ENCODE results near the gene UFC1. TPM values are rescaled to one million over a fixed set of nuclear protein-coding genes. Genes with fewer than 3 reads are reported as not detected.

UFC1 gene
- total RNA-seq, 1 experiment from 2014 or later: 63.7 TPM

GRCh38 chr1:161185282-161185682 is 31.5 kb downstream of the UFC1 start:
- intact Hi-C loops (cut with micrococcal nuclease): no loop called here
- Histone ChIP-seq H4K20me1 (ENCODE audit: insufficient read depth) (no peaks in the 10 kb centered on the region), H2AFZ (ENCODE audit: low read depth, low read length, poor library complexity, severe bottlenecking) (no peak overlapping the region), H3K36me3 (ENCODE audit: control insufficient read depth in 1 of 2, insufficient read depth in 2 of 2, low read length in 2 of 2) (no peaks in the 10 kb centered on the region), H3K9me2 (ENCODE audit: insufficient read depth) (no peaks in the 10 kb centered on the region), H3K4me3 (replicated peaks in 1 of 2; ENCODE audit: low read depth in 1 of 2, low read length in 2 of 2) (no peak overlapping the region), H3K79me2 (ENCODE audit: insufficient read depth, low read length) (no peaks in the 10 kb centered on the region), H3K9me3 (ENCODE audit: control insufficient read depth in 1 of 2, insufficient read depth in 1 of 2, low read depth in 1 of 2, low read length in 2 of 2) (no peaks in the 10 kb centered on the region), H3K4me1 (ENCODE audit: control insufficient read depth in 1 of 2, insufficient read depth in 2 of 2, low read length in 2 of 2) (peaks cover 12 to 24% of the 10 kb centered on the region in 2 experiments), H3K4me2 (ENCODE audit: low read length) (no peak overlapping the region), H3K9ac (ENCODE audit: low read length) (no peak overlapping the region), H3K27me3 (ENCODE audit: insufficient read depth, low read length) (no peaks in the 10 kb centered on the region), H3K27ac (ENCODE audit: low read depth, low read length) (no peak overlapping the region)
- ChIA-PET POLR2A (no interaction called here), CTCF (interaction anchor here (1.2 kb wide), 1 partner anchor 20 kb away, joined by 3 read pairs; no protein-coding TSS in a partner anchor), RAD21 (ENCODE audit: low non-redundant PET in 1 of 2, low total read pairs in 2 of 2, uncharacterized antibody in 2 of 2, unreplicated experiment in 2 of 2) (no interaction called here)
- BruUV-seq (replicated peaks): no TSS peak
- DNase-seq (ENCODE audit: low read depth, low spot score): no peak
- TF ChIP-seq MAX (IDR thresholded peaks at IDR 0.05): no peak
- no peak for TF ChIP-seq CTCF (IDR thresholded peaks at IDR 0.05 in 2 of 3, conservative IDR thresholded peaks at IDR 0.05 in 1 of 3; ENCODE audit: borderline replicate concordance in 1 of 3, insufficient read depth in 1 of 3, low read depth in 2 of 3, low read length in 2 of 3)
- no peak for TF ChIP-seq POLR2AphosphoS5 (IDR thresholded peaks at IDR 0.05; ENCODE audit: low read depth, low read length)
- TF ChIP-seq EZH2 (IDR thresholded peaks at IDR 0.05): no peak
- ATAC-seq: no peak

DNA sequence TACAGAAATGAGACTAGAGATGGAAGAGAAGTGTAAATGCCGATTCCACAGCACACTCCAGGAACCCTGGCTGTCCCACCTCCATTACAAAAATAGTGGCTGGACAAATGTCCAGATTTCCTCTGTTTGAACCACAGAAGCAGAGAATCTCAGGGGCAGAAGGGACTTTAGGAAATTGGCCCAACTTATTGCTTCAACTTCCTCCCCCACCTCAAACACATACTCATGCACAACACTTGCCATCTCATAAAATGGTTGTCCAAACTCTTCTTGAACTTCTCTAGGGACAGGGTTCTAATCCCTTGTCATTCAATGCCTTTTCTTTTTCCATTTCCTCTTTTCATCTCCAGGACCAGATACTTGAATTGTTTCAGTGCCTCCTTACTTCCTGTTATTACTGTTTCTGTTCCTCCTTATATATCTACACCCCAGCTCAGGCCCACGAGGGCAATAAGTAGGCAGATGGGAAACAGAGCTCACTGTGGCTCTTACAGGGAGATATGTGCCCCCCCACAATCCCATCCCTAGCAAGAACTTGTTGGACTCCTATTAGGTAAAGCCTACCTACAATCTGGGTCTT is 32.0 kb downstream of the UFC1 start:
- Histone ChIP-seq H3K9me2 (ENCODE audit: insufficient read depth) (no peaks in the 10 kb centered on the region), H3K4me1 (ENCODE audit: control insufficient read depth in 1 of 2, insufficient read depth in 2 of 2, low read length in 2 of 2) (peaks cover 12 to 24% of the 10 kb centered on the region in 2 experiments), H3K79me2 (ENCODE audit: insufficient read depth, low read length) (no peaks in the 10 kb centered on the region), H3K27me3 (ENCODE audit: insufficient read depth, low read length) (no peaks in the 10 kb centered on the region), H4K20me1 (ENCODE audit: insufficient read depth) (no peaks in the 10 kb centered on the region), H3K4me3 (replicated peaks in 1 of 2; ENCODE audit: low read depth in 1 of 2, low read length in 2 of 2) (no peak overlapping the region), H3K36me3 (ENCODE audit: control insufficient read depth in 1 of 2, insufficient read depth in 2 of 2, low read length in 2 of 2) (no peaks in the 10 kb centered on the region), H3K4me2 (ENCODE audit: low read length) (no peak overlapping the region), H2AFZ (ENCODE audit: low read depth, low read length, poor library complexity, severe bottlenecking) (no peak overlapping the region), H3K9me3 (ENCODE audit: control insufficient read depth in 1 of 2, insufficient read depth in 1 of 2, low read depth in 1 of 2, low read length in 2 of 2) (no peaks in the 10 kb centered on the region), H3K27ac (ENCODE audit: low read depth, low read length) (no peak overlapping the region), H3K9ac (ENCODE audit: low read length) (no peak overlapping the region)
- intact Hi-C loops (cut with micrococcal nuclease): no loop called here
- DNase-seq (ENCODE audit: low read depth, low spot score): no peak
- ATAC-seq: no peak
- CTCF ChIA-PET: interaction anchor here (1.2 kb wide), 1 partner anchor 21 kb away, joined by 3 read pairs; no protein-coding TSS in a partner anchor
- RAD21 ChIA-PET (ENCODE audit: low non-redundant PET in 1 of 2, low total read pairs in 2 of 2, uncharacterized antibody in 2 of 2, unreplicated experiment in 2 of 2): no interaction called here
- BruUV-seq (replicated peaks): no TSS peak
- POLR2A ChIA-PET: interaction anchor here (1.0 kb wide), 1 partner anchor 16 kb away, joined by 3 read pairs; the partner anchor contains the start of gene NDUFS2
- TF ChIP-seq JUND (IDR thresholded peaks at IDR 0.05): no peak
- no peak for TF ChIP-seq MAX (IDR thresholded peaks at IDR 0.05)
- TF ChIP-seq POLR2A (IDR thresholded peaks at IDR 0.05; ENCODE audit: borderline replicate concordance, extremely low read depth, insufficient read depth, insufficient read length): no peak
- no peak for TF ChIP-seq ELF1 (IDR thresholded peaks at IDR 0.05; ENCODE audit: borderline replicate concordance, low read depth)
- no peak for TF ChIP-seq FOSL1 (IDR thresholded peaks at IDR 0.05; ENCODE audit: low read depth)
- TF ChIP-seq YY1 (IDR thresholded peaks at IDR 0.05; ENCODE audit: extremely low read depth, insufficient replicate concordance, low read depth, low read length): no peak
- TF ChIP-seq SP1 (IDR thresholded peaks at IDR 0.05; ENCODE audit: low read depth): no peak
- no peak for TF ChIP-seq ZFX (IDR thresholded peaks at IDR 0.05)
- TF ChIP-seq EZH2phosphoT487 (IDR thresholded peaks at IDR 0.05; ENCODE audit: borderline replicate concordance): no peak
- no peak for TF ChIP-seq ZBTB33 (IDR thresholded peaks at IDR 0.05; ENCODE audit: extremely low read depth, insufficient replicate concordance, low read length)
- TF ChIP-seq ATF3 (IDR thresholded peaks at IDR 0.05): no peak
- TF ChIP-seq POLR2AphosphoS5 (IDR thresholded peaks at IDR 0.05; ENCODE audit: low read depth, low read length): no peak
- TF ChIP-seq TCF7L2 (IDR thresholded peaks at IDR 0.05; ENCODE audit: borderline replicate concordance, extremely low read depth, insufficient read depth, insufficient read length): no peak
